SU-DHL-6 (cell line): ENCODE data around the gene TRMO.

Experiments used
- CTCF ChIP-seq: fragments of 200-600 bp; sonication (generic); IDR thresholded peaks from one replicate; pipeline ENCODE4 v1.5.1; 2017; ENCODE audit warnings: antibody characterized with exemption, mild to moderate bottlenecking, low read length, moderate library complexity; ENCODE audit not compliant: insufficient read depth, poor library complexity, severe bottlenecking
- EZH2phosphoT487 ChIP-seq: fragments of 200-600 bp; sonication (generic), shearing (Covaris generic); conservative IDR thresholded peaks from 2 replicates; pipeline ENCODE4 v1.6.1; 2018; ENCODE audit warnings: mild to moderate bottlenecking, antibody characterized with exemption, low read length, moderate library complexity, mixed read lengths

GRCh38 chr9:97866300-97866699 is 56.0 kb downstream of the TRMO start:
- TF ChIP-seq CTCF (no peak), EZH2phosphoT487 (no peak)
